NCI-H2107 treated with DMSO at 0.1 percent for 48 hours (cell line): Measurements from ENCODE around the gene PLPP1.

Source experiments
- DNase-seq: peaks from one replicate; lab custom pipeline; 2025; ENCODE audit not compliant: unreplicated experiment; lab: John Stamatoyannopoulos, UW

The PLPP1 gene

GRCh38 chr5:55534436-55535198 lies at the start of gene PLPP1:
Gene PLPP1 (minus strand): TSS chr5:55534964. CDS start chr5:55534629, 335 bp downstream.
- peak; percentile 38 for DNase-seq

GRCh38 chr5:55583578-55583977 lies 48.8 kb upstream of the PLPP1 start:
- DNase-seq: no peak

- DNase-seq: no peak
Observed at GRCh38 chr5:55582256-55582655, 47.5 kb upstream of the PLPP1 start.

GRCh38 chr5:55580042-55580441 lies 45.3 kb upstream of the PLPP1 start:
- no peak for DNase-seq

GRCh38 chr5:55578771-55579170 lies 44.0 kb upstream of the PLPP1 start:
- DNase-seq: no peak

- no peak for DNase-seq
Observed at GRCh38 chr5:55577353-55578060, 42.7 kb upstream of the PLPP1 start.

GRCh38 chr5:55576661-55577060 lies 41.9 kb upstream of the PLPP1 start:
- no peak for DNase-seq

- DNase-seq: no peak
Observed at GRCh38 chr5:55575815-55576583, 41.2 kb upstream of the PLPP1 start.

- DNase-seq: no peak
Observed at GRCh38 chr5:55572600-55572999, 37.8 kb upstream of the PLPP1 start.

GRCh38 chr5:55572020-55572419 lies 37.3 kb upstream of the PLPP1 start:
- DNase-seq: no peak

- no peak for DNase-seq
Observed at GRCh38 chr5:55570570-55570969, 35.8 kb upstream of the PLPP1 start.

- DNase-seq: no peak
Observed at GRCh38 chr5:55570026-55570425, 35.3 kb upstream of the PLPP1 start.

- no peak for DNase-seq
Observed at GRCh38 chr5:55569513-55569865, 34.7 kb upstream of the PLPP1 start.

GRCh38 chr5:55568654-55569512 lies 34.1 kb upstream of the PLPP1 start:
- DNase-seq: no peak

GRCh38 chr5:55564721-55565120 lies 30.0 kb upstream of the PLPP1 start:
- DNase-seq: no peak

GRCh38 chr5:55558484-55558883 lies 23.7 kb upstream of the PLPP1 start:
- no peak for DNase-seq

- no peak for DNase-seq
Observed at GRCh38 chr5:55557123-55557522, 22.4 kb upstream of the PLPP1 start.

- no peak for DNase-seq
Observed at GRCh38 chr5:55554585-55555202, 19.9 kb upstream of the PLPP1 start.

- DNase-seq: no peak
Observed at GRCh38 chr5:55551904-55552303, 17.1 kb upstream of the PLPP1 start.

- DNase-seq: peak; percentile 25
Observed at GRCh38 chr5:55551358-55551757, 16.6 kb upstream of the PLPP1 start.
